Activated naive CD4-positive, alpha-beta T cell treated with anti-CD3 and anti-CD28 coated beads, Interleukin-2, amount 50 U/mL, for 24 hours (primary cell): ENCODE data around the gene SH3BP1.

Experiments used
- H3K27ac Mint-ChIP-seq: one replicate; pipeline ENCODE4 v1.8.0; 2021; ENCODE audit warnings: mild to moderate bottlenecking, mixed read lengths
- H3K27me3 Mint-ChIP-seq: one replicate; pipeline ENCODE4 v1.8.0; 2021; ENCODE audit warnings: mixed read lengths
- H3K36me3 Mint-ChIP-seq: one replicate; pipeline ENCODE4 v1.8.0; 2021; ENCODE audit warnings: mixed read lengths
- H3K4me1 Mint-ChIP-seq: one replicate; pipeline ENCODE4 v1.8.0; 2021; ENCODE audit warnings: mixed read lengths
- H3K4me3 Mint-ChIP-seq: one replicate; pipeline ENCODE4 v1.8.0; 2021; ENCODE audit warnings: mild to moderate bottlenecking, mixed read lengths
- H3K9me3 Mint-ChIP-seq: one replicate; pipeline ENCODE4 v1.8.0; 2021; ENCODE audit warnings: mixed read lengths

SH3BP1 gene

DNA sequence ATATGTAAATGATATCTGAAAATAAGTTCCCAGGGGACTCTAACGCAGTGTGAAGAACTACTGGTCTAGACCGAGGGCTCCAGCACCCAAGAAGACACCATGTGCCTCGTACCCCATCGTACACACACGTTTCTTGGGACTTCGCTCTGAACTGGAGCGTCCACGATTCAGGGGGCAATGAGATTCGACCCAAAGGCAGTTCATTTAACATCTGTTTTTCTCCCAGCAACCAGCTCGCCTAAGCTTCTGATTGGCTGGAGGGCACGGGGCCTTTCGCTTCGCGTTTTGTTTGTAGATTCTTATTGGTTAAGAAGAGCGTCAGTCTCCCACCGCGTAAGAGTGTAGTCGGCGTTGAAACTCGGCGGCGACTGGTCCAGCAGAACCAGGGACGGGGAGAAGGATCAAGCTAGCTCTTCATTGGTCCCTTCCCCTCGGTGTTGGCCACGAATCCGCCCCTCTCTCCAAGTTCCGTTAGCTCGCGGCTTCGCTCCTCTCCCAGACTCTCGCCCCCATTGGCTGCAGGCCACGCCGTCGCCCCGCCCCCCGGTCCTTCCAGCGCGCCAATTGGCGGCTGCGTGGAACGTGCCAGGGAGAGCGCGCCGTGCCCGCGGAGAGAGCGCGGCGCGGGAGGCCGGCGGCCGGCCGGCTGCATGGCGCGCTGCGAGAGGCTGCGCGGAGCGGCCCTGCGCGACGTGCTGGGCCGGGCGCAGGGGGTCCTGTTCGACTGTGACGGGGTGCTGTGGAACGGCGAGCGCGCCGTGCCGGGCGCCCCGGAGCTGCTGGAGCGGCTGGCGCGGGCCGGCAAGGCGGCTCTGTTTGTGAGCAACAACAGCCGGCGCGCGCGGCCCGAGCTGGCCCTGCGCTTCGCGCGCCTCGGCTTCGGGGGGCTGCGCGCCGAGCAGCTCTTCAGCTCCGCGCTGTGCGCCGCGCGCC, 18.9 kb downstream of the SH3BP1 start, which contains the start of gene PDXP:
TSS of gene PDXP (plus strand) at position 591 of the 933 bp plus-strand sequence. CDS start at position 651, 60 bp downstream.
- H3K4me1 Mint-ChIP-seq: peaks cover 35% of the 10 kb centered on the region
- H3K9me3 Mint-ChIP-seq: no peaks in the 10 kb centered on the region
- peak within 1 kb of the TSS; percentile 79 for H3K27ac Mint-ChIP-seq
- H3K36me3 Mint-ChIP-seq: no peaks in the 10 kb centered on the region
- H3K4me3 Mint-ChIP-seq: peak within 1 kb of the TSS; percentile 91
- no peaks in the 10 kb centered on the region for H3K27me3 Mint-ChIP-seq

DNA sequence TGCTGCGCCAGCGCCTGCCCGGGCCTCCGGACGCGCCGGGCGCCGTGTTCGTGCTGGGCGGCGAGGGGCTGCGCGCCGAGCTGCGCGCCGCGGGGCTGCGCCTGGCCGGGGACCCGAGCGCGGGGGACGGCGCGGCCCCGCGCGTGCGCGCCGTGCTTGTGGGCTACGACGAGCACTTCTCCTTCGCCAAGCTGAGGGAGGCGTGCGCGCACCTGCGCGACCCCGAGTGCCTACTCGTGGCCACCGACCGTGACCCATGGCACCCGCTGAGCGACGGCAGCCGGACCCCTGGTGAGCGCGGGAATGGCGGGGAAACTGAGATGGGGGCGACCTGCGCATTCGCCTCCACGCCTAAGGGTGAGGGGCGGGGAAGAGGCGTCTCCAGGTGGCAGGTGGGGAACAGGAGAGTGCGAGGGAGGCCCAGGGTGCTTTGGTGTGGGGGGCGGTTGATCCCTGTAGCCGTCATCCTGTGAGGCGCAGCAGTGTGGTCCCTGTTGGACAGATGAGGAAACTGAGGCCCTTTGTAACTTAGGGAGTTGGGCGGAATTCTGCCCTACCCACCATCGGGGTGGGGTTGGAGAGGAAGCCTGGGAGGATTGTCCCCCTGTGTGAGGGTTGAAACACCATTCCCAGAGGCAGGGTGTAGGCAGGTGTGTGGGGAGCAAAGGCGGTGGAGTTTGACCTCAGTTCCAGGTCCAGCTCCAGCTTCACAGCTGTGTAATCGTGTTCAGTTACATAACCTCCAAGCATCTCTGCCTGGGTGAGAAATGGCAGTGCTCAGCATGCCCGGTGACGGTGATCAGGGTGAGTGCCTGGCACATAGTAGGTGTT, 19.8 kb downstream of the SH3BP1 start:
- Mint-ChIP-seq H3K27me3 (no peaks in the 10 kb centered on the region), H3K4me1 (peaks cover 35% of the 10 kb centered on the region), H3K4me3 (peak overlapping the region; percentile 85), H3K36me3 (no peaks in the 10 kb centered on the region), H3K9me3 (no peaks in the 10 kb centered on the region), H3K27ac (peak overlapping the region; percentile 23)

DNA sequence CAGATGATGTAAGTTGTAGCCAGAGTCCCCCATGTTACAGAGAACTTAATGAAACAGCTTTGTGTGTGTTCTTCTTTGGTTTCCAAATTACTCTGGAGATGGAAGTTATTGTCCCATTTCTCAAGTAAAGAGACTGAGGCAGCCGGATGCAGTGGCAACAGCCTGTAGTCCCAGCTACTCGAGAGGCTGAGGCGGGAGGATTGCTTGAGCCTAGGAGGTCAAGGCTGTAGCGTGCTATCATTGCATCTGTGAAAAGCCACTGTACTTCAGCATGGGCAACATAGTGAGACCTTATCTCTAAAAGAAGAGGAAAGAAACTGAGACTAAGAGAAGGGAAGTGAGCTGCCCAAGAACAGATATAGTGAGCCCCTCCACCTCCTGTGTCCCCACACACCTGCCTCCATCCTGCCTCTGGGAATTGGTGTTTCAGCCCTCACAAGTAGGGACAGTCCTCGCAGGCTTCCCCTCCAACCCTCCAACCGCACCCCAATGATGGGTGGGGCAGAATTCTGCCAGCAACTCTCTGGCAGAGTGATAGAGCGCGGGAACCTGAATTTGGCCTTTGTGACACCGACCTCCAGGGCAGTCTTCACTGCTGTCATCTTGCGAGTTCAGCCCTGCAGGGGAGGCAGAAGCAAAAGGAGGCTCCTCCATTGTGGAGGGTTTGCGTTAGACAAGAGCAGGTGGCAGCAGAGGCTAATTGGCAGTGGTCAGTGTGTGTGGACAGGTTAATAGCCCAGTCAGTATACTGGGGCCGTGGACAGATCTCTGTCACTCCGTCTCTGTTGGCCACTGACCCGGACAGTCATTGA, 20.6 kb downstream of the SH3BP1 start:
- Mint-ChIP-seq H3K36me3 (no peaks in the 10 kb centered on the region), H3K4me1 (peaks cover 35% of the 10 kb centered on the region), H3K4me3 (peak overlapping the region; percentile 85), H3K27ac (peak overlapping the region; percentile 81), H3K9me3 (no peaks in the 10 kb centered on the region), H3K27me3 (no peaks in the 10 kb centered on the region)

DNA sequence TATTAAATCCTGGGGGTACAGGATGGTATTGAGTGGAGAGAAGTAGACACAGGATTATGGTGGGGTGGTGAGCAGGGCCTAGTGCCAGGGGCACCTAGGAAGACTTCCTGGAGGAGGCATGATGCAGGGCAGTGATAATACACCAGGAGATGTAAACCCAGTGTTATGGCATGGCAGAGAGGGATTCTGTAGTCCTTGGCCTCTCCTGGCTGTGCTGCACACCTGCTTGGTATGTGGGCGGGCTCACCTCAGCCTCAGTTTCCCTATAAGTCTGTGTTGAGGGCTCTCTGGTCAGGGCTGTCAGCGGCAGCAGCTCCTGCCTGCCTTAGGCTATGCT, 21.2 kb downstream of the SH3BP1 start:
- Mint-ChIP-seq H3K27me3 (no peaks in the 10 kb centered on the region), H3K4me1 (peaks cover 35% of the 10 kb centered on the region), H3K36me3 (no peaks in the 10 kb centered on the region), H3K27ac (peak overlapping the region; percentile 81), H3K9me3 (no peaks in the 10 kb centered on the region), H3K4me3 (peak overlapping the region; percentile 85)

- Mint-ChIP-seq H3K27me3 (no peaks in the 10 kb centered on the region), H3K4me1 (peaks cover 35% of the 10 kb centered on the region), H3K27ac (no peak overlapping the region), H3K9me3 (no peaks in the 10 kb centered on the region), H3K36me3 (no peaks in the 10 kb centered on the region), H3K4me3 (peak overlapping the region; percentile 51)
Observed at GRCh38 chr22:37661160-37661924, 21.9 kb downstream of the SH3BP1 start.

DNA sequence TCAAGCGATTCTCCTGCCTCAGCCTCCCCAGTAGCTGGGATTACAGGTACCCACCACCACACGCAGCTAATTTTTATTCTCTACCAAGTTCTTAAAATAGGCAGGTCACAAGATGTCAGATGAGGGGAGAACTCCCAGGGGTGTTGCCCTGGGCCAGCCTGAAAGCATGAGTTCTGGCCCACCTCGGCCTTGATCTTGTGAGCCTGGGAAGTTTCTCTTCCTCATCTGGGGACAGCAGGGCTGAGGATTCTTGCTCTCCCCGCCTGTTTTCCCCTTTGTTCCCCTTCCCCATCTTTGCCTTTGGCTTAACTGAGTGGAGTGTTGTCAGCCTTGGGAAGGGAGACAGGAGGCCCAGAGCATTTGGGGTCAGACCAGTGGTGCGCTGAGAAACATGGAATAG, 22.6 kb downstream of the SH3BP1 start:
- Mint-ChIP-seq H3K27me3 (no peaks in the 10 kb centered on the region), H3K27ac (no peak overlapping the region), H3K4me3 (no peak overlapping the region)

DNA sequence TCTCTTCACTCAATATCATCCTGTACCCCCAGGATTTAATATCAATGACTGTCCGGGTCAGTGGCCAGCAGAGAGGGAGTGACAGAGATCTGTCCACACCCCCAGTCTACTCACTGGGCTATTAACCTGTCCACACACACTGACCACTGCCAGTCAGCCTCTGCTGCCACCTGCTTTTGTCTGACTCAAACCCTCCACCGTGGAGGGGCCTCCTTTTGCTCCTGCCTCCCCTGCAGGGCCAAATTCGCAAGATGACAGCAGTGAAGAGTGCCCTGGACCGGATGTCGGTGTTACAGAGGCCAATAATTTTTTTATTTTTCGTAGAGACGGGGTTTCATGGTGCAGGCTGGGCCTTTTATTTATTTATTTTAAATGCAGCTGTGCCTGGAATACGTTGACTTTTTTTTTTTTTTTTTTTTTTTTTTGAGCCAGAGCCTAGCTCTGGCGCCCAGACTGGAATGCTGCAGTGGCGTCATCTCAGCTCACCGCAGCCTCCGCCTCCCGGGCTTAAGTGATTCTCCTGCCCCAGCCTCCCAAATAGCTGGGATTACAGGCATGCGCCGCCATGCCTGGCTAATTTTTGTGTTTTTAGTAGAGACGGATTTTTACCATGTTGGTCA, 24.2 kb downstream of the SH3BP1 start:
- no peaks in the 10 kb centered on the region for H3K9me3 Mint-ChIP-seq
- peaks cover 32% of the 10 kb centered on the region for H3K4me1 Mint-ChIP-seq
- no peak overlapping the region for H3K4me3 Mint-ChIP-seq
- H3K36me3 Mint-ChIP-seq: no peaks in the 10 kb centered on the region
- H3K27ac Mint-ChIP-seq: no peak overlapping the region
- H3K27me3 Mint-ChIP-seq: no peaks in the 10 kb centered on the region

More for the DNA sequence above, 22.6 kb downstream of the SH3BP1 start:
- H3K4me1 Mint-ChIP-seq: peaks cover 39% of the 10 kb centered on the region
- H3K9me3 Mint-ChIP-seq: no peaks in the 10 kb centered on the region
- no peaks in the 10 kb centered on the region for H3K36me3 Mint-ChIP-seq

DNA sequence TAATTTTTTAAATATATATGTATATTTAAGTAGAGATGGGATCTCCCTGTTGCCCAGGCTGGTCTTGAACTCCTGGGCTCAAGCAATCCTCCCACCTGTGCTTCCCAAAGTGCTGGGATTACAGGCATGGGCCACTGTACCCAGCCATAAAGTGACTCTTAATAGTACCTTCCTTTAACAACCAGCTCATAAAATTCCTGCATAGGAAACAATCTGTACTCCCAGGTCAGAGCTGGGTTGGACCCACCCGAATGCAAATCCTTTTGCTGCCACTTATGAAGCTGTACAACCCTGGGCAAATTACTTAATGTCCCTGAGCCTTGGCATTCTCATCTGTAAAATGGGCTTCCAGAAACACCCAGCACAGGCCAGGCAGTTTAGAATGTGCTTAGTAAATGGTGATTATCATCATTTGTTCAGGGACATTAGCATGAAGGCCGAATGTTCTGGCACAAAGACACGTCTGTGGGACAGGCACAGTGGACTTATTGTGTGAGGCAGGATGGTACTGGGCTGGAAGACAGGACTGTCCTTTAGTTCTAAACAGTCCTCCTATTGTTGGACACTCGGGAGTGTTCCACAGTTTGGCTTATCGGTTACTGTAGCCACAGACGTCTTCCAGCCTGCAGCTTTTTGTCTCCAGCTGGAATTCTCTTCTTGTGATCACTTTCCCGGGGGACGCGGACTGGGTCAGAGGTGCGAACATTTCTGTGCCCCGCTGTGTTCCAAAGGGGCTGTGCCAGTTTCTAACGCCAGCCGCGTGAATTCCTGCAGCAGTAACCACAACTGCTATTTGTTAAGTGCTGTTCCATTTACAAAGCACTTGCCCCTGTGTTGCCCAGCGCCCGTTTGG, 25.0 kb downstream of the SH3BP1 start:
- H3K36me3 Mint-ChIP-seq: no peaks in the 10 kb centered on the region
- H3K9me3 Mint-ChIP-seq: no peaks in the 10 kb centered on the region
- peaks cover 31% of the 10 kb centered on the region for H3K4me1 Mint-ChIP-seq
- no peaks in the 10 kb centered on the region for H3K27me3 Mint-ChIP-seq
- no peak overlapping the region for H3K4me3 Mint-ChIP-seq
- no peak overlapping the region for H3K27ac Mint-ChIP-seq

- Mint-ChIP-seq H3K4me1 (peaks cover 25% of the 10 kb centered on the region), H3K27me3 (no peaks in the 10 kb centered on the region), H3K27ac (no peak overlapping the region), H3K36me3 (no peaks in the 10 kb centered on the region), H3K4me3 (no peak overlapping the region), H3K9me3 (no peaks in the 10 kb centered on the region)
Observed at GRCh38 chr22:37665487-37665886, 26.0 kb downstream of the SH3BP1 start.

DNA sequence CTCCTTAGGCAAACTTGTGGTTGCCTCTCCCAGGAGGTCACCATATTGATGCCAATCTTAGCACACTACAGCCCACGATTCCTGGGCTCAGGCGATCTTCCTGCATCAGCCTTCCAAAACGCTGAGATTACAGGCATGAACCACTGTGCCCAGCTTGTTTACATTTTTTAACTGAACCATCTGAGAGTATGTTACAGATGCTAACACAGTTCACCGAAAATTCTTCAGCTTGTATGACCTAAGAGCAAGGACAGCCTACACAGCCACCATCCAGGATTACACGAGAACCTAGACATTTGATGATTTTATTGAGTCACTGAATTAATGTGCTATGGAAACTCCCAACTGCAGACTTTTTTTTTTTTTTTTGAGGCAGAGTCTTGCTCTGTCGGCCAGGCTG, 30.1 kb downstream of the SH3BP1 start:
- Mint-ChIP-seq H3K36me3 (no peaks in the 10 kb centered on the region), H3K4me1 (peaks cover 40% of the 10 kb centered on the region), H3K27me3 (no peaks in the 10 kb centered on the region), H3K27ac (no peak overlapping the region), H3K4me3 (no peak overlapping the region), H3K9me3 (no peaks in the 10 kb centered on the region)

DNA sequence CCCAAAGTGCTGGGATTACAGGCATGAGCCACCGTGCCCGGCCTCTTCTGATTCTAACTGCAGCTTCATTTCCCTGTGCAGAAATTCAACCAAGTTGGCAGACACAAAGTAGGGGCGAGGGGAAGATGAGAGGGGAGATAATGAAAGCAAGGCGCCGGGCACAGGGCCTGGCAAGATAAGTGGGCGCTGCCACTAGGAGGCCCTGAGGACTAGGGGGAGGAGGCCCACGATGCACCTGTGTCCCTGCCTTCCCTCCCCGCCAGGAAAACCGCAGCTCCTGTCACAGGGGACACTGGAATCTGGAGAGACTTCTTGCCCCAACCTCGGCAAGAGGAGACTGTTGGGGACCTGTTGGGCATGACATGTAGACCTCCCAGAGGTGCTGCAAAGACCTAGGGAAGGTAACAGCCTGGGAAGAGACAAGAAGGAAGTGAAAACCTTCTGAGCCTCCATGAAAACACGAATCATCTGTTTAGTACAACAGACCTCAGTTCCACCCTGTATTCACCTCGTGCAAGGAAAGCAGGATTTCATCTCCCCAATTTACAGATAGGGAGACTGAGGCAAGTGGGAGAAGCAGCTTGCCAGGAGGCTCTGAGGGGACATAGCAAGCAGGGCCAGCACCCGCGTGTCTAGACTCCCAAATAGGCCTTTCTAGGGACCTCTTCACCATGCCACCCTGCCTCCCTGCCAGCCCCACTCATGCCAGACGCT, 32.9 kb downstream of the SH3BP1 start:
- peaks cover 58% of the 10 kb centered on the region for H3K4me1 Mint-ChIP-seq
- no peaks in the 10 kb centered on the region for H3K9me3 Mint-ChIP-seq
- peak overlapping the region; percentile 19 for H3K4me3 Mint-ChIP-seq

DNA sequence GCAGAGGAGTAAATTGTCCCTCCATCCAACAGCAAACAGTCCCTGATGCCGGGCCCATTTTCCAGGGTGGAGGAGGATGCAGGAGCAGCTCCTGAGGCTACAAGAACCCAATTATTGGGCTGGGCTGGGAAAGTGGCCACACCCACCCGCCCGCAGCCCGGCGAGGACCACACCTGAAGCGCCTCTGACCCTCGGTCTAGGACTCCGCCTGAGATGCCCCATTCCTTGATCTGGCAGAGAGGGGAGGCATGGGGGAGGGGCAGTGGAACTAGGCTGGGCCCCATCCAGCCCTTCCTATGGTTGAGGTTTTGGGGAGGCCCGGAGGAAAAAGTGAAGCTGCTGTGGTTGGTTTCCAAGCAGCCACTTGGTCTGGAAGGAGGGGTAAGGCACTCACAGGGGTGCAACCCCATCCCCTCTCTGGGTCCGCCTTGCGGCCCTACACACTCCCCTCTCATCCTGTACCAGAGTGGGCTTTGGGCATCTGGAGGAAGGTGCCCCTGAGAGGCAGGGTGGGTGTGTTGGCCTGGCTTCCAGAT, 33.5 kb downstream of the SH3BP1 start:
- H3K4me3 Mint-ChIP-seq: no peak overlapping the region
- peaks cover 61% of the 10 kb centered on the region for H3K4me1 Mint-ChIP-seq
- no peaks in the 10 kb centered on the region for H3K9me3 Mint-ChIP-seq
- H3K27ac Mint-ChIP-seq: no peak overlapping the region
- no peaks in the 10 kb centered on the region for H3K27me3 Mint-ChIP-seq
- H3K36me3 Mint-ChIP-seq: no peaks in the 10 kb centered on the region

More for the DNA sequence above, 32.9 kb downstream of the SH3BP1 start:
- no peaks in the 10 kb centered on the region for H3K27me3 Mint-ChIP-seq
- no peaks in the 10 kb centered on the region for H3K36me3 Mint-ChIP-seq
- peak overlapping the region; percentile 35 for H3K27ac Mint-ChIP-seq

DNA sequence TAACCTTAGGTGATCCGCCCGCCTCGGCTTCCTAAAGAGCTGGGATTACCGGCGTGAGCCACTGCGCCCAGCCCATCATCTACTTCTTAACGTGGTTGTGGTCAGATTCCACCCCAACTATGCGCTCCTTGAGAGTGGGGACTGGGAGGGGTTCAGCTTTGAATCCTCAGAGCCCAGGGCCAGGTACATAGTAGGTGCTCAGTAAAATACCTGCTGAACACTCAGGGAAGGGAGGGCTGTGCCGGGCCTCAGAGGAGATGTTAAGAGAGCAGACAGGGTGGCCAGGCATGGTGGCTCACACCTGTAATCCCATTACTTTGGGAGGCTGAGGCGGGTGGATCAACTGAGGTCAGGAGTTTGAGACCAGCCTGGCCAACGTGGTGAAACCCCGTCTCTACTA, 34.8 kb downstream of the SH3BP1 start:
- H3K4me3 Mint-ChIP-seq: peak overlapping the region; percentile 33

More for the DNA sequence above, 34.8 kb downstream of the SH3BP1 start:
- no peaks in the 10 kb centered on the region for H3K36me3 Mint-ChIP-seq
- H3K9me3 Mint-ChIP-seq: no peaks in the 10 kb centered on the region
- peaks cover 63% of the 10 kb centered on the region for H3K4me1 Mint-ChIP-seq
- no peaks in the 10 kb centered on the region for H3K27me3 Mint-ChIP-seq
- H3K27ac Mint-ChIP-seq: peak overlapping the region; percentile 82
